ENCODE results near the gene CCDC154. TPM values are rescaled to one million over a fixed set of nuclear protein-coding genes. Genes with fewer than 3 reads are reported as not detected.

The CCDC154 gene
- total and polyA plus RNA-seq, 2 of the 4 experiments (the other 2 are of a cell fraction), result 0.09 TPM; not detected in 1

GRCh38 chr16:1492923-1493745, 48.8 kb upstream of the CCDC154 start, which contains the start of gene TELO2 (continued):
- TF ChIP-seq, protein P1, sequence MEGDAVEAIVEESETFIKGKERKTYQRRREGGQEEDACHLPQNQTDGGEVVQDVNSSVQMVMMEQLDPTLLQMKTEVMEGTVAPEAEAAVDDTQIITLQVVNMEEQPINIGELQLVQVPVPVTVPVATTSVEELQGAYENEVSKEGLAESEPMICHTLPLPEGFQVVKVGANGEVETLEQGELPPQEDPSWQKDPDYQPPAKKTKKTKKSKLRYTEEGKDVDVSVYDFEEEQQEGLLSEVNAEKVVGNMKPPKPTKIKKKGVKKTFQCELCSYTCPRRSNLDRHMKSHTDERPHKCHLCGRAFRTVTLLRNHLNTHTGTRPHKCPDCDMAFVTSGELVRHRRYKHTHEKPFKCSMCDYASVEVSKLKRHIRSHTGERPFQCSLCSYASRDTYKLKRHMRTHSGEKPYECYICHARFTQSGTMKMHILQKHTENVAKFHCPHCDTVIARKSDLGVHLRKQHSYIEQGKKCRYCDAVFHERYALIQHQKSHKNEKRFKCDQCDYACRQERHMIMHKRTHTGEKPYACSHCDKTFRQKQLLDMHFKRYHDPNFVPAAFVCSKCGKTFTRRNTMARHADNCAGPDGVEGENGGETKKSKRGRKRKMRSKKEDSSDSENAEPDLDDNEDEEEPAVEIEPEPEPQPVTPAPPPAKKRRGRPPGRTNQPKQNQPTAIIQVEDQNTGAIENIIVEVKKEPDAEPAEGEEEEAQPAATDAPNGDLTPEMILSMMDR (conservative IDR thresholded peaks at IDR 0.05; ENCODE audit: low read depth, low read length), result no peak
- TF ChIP-seq RFX5 (IDR thresholded peaks at IDR 0.05; ENCODE audit: low read depth, low read length), result no peak

Data from IMR-90 (cell line).